ENCODE data around the gene TBCK. TPM values are rescaled to one million over a fixed set of nuclear protein-coding genes. Genes with fewer than 3 reads are reported as not detected.

TBCK gene
- total and polyA plus RNA-seq, 2 of the 8 experiments (the other 6 are each of a cell fraction or from before 2014, with no cell fraction given) = 10.2 to 18.7 TPM

DNA sequence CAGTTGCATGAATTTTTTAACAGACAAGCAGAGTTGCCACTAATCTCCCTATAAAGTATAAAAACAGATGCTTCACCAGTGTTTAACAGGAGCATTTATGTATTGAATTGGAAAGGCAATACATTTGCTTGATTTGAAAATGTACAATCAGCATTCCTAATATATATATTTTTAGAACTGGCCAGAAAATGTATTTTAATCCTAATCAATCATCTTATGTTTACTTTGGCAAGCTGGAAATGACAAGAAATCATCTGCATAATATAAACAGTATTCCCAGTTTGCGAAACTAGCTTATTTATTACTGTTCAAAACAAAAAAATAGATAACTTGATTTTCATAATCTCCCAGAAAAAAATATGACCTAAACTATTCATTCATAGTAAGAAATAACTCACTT is 123.9 kb downstream of the TBCK start (continued):
- TF ChIP-seq BCL11A (IDR thresholded peaks at IDR 0.05; ENCODE audit: low read depth in 2 of 2, low read length in 2 of 2) (no peak), RBBP5 (IDR thresholded peaks at IDR 0.05; ENCODE audit: borderline replicate concordance, low read depth, low read length) (no peak), CHD2 (IDR thresholded peaks at IDR 0.05; ENCODE audit: low read length) (no peak), CREB1 (IDR thresholded peaks at IDR 0.05) (no peak), POLR2A (IDR thresholded peaks at IDR 0.05; ENCODE audit: control extremely low read depth in 1 of 2, low read depth in 2 of 2, low read length in 2 of 2) (no peak), SP2 (IDR thresholded peaks at IDR 0.05; ENCODE audit: low read length) (no peak), FOSL1 (IDR thresholded peaks at IDR 0.05; ENCODE audit: insufficient read depth, low read depth, low read length) (no peak)
